ENCODE results near the gene DTL.

Gene DTL

GRCh38 chr1:212098771-212099170 is 63.2 kb downstream of the DTL start:
- DNase-seq: no peak

DNA sequence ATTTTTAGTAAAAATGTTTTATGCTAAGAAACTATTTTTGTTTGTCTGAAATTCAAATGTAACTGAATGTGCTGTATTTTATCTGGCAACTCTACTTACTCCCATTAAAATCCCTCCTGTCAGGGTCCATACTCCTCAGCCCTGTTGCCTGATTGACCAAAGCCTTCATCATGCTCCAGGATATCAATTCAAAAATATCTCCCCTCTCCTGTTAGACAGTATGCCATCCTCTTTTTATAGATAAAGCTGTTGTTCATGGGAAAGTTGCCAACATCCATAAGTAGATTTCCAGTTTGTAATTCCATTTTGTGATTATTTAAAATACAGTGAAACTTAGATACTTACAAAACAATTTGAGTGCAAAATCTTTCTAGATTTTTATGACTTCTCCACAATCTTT is 65.7 kb downstream of the DTL start:
- DNase-seq: no peak

DNA sequence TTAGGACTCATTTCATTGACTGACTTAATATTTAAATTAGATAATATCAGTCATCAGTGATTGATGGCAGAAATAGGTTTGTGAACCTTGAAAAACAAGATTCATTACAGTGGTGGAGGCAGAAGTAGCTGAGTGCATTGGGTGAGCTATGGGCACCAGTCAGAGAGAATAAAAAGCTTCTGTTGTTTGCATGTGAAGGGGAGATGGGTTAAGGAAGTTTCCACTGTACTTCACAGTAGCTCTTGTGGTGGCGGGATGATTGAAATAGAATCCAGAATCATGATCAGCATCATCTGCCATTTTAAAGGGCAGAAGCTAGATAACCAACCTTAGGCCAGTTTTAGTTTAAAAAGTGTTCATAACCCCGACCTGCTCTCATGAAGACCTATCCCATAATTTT is 66.2 kb downstream of the DTL start:
- DNase-seq: no peak

DNA sequence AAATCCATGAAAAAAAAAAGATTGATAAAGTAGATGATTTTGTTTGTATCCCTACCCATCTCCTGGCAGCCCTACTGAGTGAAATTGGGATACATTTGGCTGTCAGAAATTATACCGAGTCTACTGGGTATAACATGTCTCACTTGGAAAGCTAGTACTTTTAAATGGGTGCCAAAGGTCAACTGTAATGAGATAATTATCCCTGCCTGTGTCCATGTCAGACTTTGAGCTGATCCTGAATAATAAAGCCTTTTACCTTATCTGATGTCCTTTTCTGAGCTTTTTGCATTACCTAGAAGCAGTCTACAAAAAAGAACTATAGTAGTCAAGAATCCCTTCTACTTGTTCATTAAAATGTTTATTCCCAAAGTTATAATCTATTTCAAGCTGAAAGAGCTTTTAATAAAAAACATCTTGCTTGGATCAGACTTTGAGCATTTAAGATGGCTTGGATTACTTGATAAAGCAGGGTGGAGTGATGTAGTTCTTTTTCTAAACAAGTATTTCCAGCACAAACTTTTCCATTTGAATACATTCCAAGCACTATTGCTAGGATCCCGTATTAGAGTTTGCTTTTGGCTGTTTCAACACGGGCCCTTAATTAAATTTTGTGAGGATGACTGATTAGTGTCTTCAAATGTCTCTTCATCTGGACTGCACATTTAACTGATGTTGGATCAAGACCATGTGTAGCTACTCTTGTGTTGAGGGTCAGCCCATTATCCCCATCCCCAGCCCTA is 69.2 kb downstream of the DTL start:
- DNase-seq: no peak

GRCh38 chr1:212106286-212106792 is 70.8 kb downstream of the DTL start:
- DNase-seq: no peak

- DNase-seq: no peak
Observed at GRCh38 chr1:212107481-212107880, 71.9 kb downstream of the DTL start.

- no peak for DNase-seq
Observed at GRCh38 chr1:212108187-212108586, 72.6 kb downstream of the DTL start.

DNA sequence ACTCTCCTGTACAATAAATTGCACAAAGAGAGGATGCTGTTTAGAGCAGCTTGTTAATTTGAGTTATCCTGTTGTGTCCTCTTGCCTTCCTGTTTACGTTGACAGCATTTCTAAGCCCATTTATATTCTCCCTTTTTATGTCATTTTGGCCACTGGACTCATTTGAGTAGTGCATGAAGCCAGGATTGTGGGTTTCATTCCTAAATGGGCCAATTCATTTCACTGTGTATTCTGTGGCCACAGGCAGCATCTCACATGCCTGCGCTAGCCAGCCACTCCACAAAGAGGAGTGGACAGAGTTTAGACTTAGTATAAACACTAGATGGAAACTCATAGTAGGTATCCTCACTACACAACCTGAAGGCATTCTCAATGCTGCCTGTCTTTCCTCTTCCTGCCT is 73.4 kb downstream of the DTL start:
- DNase-seq: no peak

GRCh38 chr1:212109728-212110127 is 74.2 kb downstream of the DTL start:
- DNase-seq: no peak

GRCh38 chr1:212110617-212111016 is 75.1 kb downstream of the DTL start:
- DNase-seq: no peak

DNA sequence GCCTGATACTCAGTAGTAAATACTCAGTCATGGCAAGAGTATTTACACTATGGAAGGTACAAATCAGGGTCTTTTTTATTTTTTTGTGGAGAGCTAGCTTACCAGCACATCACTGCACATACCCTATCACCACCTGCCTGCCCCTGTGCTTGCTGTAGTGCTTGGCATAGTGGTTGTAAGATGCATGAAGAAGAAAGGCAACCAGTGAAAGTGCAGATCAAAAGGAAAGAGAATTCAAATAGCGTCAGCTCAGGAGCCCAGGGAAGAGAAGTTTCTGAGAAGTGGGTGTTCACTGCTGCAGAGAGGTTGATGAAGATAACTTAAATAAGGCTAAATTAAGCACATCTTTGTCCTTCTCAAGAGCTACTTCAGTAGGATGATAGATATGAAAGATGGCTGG is 76.0 kb downstream of the DTL start:
- DNase-seq: no peak

GRCh38 chr1:212113706-212114105 is 78.2 kb downstream of the DTL start:
- no peak for DNase-seq

DNA sequence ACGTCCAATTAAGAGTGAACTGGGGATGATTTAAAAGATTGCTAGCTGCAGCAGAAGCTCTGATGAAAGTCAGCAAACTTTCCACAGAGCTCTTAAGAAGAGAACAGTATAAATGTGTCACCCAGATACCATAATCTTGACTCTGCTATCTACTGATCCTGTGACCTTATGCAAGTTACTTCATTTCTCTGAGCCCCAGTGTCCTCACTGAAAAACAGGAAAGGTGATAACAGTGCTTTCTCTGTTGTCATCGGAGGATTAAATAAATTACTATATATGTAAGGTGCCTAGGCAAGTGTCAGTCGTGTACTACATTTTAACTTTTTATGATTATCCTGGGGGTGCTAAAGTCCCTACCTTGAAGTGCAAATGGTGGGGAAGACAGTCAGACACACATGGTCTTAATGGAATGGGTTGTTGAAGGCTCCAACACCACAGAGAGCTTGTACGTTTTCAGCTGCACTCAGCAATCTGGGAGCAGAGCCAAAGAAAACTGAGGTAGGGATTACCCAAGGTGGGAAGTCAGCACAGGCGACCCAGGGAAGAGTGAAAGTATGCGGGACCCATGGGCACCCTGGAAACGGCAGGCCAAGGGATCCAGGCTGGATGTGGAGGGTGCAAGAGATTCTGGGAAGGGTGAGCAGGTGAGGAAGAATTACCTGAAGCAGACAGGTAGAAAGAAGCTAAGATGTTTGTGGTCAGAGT is 82.8 kb downstream of the DTL start:
- no peak for DNase-seq

DNA sequence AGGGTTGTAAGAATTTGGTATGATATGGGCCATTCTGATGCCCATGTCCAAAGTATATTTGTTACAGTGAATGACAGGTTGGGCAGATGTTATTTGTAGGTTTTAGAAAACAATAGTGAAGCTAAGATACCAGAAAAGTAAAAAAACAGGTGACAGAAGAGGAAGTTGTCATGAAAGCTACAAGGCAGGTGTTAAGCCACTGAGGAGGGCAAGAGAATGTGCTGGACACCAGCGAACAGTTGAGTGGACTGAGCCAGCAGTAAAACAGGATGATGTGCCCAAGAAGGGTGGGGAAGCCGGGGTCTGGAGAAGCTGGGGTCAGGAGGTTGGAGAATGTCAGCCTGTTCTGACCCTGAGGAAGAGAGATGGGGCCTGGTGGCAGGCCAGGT is 83.3 kb downstream of the DTL start:
- DNase-seq: no peak

- DNase-seq: no peak
Observed at GRCh38 chr1:212119397-212119837, 83.9 kb downstream of the DTL start.

DNA sequence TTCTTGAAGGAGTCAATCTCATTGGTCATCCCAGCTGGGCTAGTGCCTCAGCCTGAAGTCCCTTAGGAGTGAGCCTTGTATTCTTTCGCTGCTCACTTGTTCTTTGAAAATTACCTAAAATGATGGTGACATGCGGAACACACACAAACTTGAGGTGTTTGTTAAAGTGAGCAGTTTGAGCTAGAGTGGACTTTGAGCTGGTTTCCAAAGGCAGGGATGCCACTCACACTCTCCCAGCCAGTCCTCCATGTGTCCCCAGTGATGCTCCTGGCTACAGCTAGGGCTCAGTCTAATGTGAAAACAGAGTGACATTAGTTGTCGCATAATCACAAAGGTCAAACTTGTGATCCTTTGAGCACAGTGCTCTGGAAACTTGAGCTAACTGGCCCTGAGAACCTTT is 84.3 kb downstream of the DTL start:
- DNase-seq: no peak

DNA sequence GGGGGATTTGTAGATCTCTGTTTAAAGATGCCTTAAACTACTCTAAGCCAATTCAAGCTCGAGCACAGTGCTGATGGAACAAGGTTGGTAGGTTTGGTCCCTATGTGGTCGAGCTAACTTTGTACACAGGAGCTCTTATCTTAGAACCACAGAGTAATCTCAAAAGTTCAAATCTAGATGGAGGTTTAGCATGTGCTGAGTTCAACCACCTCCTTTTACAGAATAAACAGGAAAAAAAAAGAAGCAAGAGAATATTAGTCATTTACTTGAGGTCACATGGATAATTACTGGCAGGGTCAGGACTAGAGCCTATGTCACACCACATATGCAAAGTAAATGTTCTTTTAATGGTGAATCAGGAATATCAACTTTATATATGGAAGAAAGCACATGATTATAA is 86.2 kb downstream of the DTL start:
- no peak for DNase-seq

GRCh38 chr1:212124690-212125582 is 89.4 kb downstream of the DTL start:
- DNase-seq: no peak

DNA sequence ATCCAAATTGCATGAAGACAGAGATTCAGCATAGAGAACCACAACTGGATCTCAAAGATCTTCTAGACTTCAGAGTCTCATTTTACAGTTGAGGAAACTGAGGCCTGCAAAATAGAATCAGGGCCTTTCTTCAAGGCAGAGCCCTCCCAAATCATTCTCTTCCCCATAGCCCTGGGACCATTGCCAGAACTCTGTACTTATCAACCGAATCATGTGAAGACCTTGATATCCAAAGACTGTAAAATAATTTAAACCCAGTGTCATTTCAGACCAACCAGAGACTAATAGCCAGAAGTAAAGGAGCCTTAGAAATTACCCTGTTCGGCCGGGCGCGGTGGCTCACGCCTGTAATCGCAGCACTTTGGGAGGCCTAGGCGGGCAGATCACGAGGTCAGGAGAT is 90.1 kb downstream of the DTL start:
- DNase-seq: no peak

DNA sequence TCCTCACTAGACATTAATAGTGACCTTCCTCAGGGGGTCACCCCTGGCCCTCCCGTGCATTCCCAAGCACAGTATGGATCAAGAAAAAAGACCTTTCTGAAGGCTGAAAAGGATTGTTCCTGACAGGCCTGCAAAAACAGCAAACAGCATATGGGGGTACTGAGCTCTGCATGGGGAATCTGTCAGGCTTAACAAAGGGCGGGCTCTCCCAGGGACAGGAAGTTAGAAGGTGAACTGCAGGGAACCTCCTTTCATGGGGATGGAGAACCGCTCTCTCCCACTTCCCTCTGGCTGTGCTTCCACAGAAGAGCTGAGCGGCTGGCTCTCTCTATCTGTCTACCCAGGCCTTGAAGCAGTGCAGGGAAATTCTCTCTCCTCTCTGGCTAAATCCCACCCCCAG is 91.7 kb downstream of the DTL start:
- DNase-seq: no peak

DNA sequence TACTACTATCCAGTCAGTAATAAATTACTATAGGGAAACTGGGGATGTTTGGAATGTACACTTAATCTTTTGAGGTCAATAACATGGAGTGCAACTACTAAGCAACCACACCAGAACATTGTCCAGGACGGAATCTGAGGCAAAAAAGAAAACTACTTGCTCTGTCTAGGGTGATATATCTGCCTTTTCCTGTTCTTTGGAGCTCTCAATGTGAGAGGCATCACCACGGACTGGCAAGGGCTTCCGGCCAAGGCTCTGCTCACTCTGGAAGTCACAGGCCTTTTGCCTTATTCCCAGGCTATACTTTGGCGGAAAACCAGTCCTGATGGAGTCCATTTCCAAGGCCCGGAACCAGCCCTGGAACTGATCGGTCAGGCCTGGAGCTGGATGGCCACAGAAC is 94.2 kb downstream of the DTL start:
- DNase-seq: no peak

DNA sequence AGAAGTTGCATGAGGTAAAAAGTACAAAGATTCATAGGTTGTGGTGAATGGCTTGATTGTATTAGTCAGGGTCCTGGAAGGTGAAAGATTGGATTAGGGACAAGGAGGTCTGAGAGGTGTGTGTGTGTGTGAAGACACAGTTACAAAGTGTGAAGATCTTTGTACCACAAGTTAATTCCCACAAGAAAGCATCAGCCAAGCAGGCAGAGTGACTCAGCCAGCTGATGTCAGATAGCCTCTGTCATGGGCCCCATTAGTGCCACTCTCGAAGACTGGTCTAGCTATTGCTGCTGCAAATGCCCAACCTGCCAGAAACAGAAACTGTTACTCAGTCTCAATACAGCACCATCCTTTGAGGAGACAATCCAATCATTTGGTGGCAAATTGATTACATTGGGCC is 96.5 kb downstream of the DTL start:
- no peak for DNase-seq

DNA sequence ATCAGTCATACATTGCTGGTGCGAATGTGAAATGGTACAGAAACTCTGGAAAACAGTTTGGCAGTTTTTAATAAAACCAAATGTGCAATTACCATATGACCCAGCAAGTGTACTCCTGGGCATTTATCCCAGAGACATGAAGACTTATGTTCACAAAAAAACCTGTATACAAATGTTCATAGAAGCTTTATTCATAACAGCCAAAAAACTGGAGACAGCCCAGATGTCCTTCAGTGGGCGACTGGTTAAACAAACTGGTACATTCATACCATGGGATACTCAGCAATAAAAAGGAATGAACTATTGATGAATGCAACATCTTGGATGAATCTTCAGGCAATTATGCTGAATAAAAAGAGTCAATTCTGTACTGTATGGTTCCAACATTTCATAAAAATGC is 97.8 kb downstream of the DTL start:
- no peak for DNase-seq

DNA sequence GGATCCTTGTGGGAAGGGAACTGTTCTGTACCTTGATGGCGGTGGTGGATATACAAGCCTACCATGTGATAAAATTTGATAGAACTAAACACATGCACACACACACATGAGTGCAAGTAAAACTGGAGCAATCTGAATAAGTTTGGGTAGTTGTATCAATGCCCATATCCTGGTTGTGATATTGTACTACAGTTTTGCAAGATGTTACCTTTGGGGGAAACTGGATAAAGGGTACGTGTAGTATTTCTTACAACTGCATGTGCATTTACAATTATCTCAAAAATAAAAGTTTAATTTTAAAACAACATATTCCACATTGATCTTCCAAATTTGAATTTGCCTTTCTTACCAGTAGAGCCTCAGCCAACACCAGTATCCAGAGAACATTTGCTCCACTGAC is 99.6 kb downstream of the DTL start:
- no peak for DNase-seq

Data from NCI-H345 (cell line).